Activated naive CD4-positive, alpha-beta T cell treated with anti-CD3 and anti-CD28 coated beads, Interleukin-2, amount 50 U/mL, for 72 hours (primary cell): ENCODE measurements around the gene KCNIP4. TPM values are rescaled to one million over a fixed set of nuclear protein-coding genes. Genes with fewer than 3 reads are reported as not detected.
A peak's percentile ranks its signal among the peaks of the same experiment; 100 is the strongest.
"Not testable (repeated sequence)": the region's sequence is repeated elsewhere in the genome, so short reads cannot be mapped to it uniquely, and the experiment has no call there.

Experiments used
- ATAC-seq, 2 donors: fragments of 150-1000 bp; cut with Tn5 transposase; 2 replicates each; pipeline ENCODE4 v1.10.0; 2021; ENCODE audit warnings: mild to moderate bottlenecking in 2 of 2, moderate library complexity in 2 of 2
- DNase-seq, 2 donors: peaks; one replicate each; pipeline ENCODE4 v3.0.0; 2021 to 2022; ENCODE audit warnings: low spot score in 2 of 2
- H3K27ac Mint-ChIP-seq, 2 donors: one replicate each; pipeline ENCODE4 v1.8.0; 2022; ENCODE audit warnings: mild to moderate bottlenecking in 2 of 2, mixed read lengths in 2 of 2
- H3K36me3 Mint-ChIP-seq, 2 donors: one replicate each; pipeline ENCODE4 v1.8.0; 2022; ENCODE audit warnings: mixed read lengths in 2 of 2
- H3K9me3 Mint-ChIP-seq, 2 donors: one replicate each; pipeline ENCODE4 v1.8.0; 2022; ENCODE audit warnings: mixed read lengths in 2 of 2
- total RNA-seq, 2 donors: library from RNA; stranded (reverse); gene quantifications; one replicate each; pipeline ENCODE4 v1.2.3, GENCODE V29; 2022

KCNIP4 gene
- total RNA-seq, 2 donors from 2014 or later: not detected

GRCh38 chr4:20813700-20814099 lies 1134.9 kb downstream of the KCNIP4 start:
- H3K36me3 Mint-ChIP-seq: no peaks in the 10 kb centered on the region
- no peak overlapping the region for H3K27ac Mint-ChIP-seq
- no peak for DNase-seq
- peaks cover 6 to 7% of the 10 kb centered on the region in 2 donors for H3K9me3 Mint-ChIP-seq
- ATAC-seq: no peak

- no peak for ATAC-seq
- H3K27ac Mint-ChIP-seq: no peak overlapping the region
- no peaks in the 10 kb centered on the region for H3K36me3 Mint-ChIP-seq
- DNase-seq: no peak
- peaks cover 6 to 9% of the 10 kb centered on the region in 2 donors for H3K9me3 Mint-ChIP-seq
These were observed 1138.8 kb downstream of the KCNIP4 start for GRCh38 chr4:20809812-20810211.

GRCh38 chr4:20805716-20806115 lies 1142.9 kb downstream of the KCNIP4 start:
- ATAC-seq (no peak), DNase-seq (no peak)
- Mint-ChIP-seq H3K9me3 (peaks cover 4 to 11% of the 10 kb centered on the region in 2 donors), H3K36me3 (peaks cover 0 to 4% of the 10 kb centered on the region in 2 donors), H3K27ac (no peak overlapping the region)

- no peak for ATAC-seq
- Mint-ChIP-seq H3K9me3 (peaks cover 3% of the 10 kb centered on the region in 2 donors), H3K36me3 (peaks cover 0 to 3% of the 10 kb centered on the region in 2 donors), H3K27ac (no peak overlapping the region)
- no peak for DNase-seq
These were observed 1160.5 kb downstream of the KCNIP4 start for GRCh38 chr4:20787940-20788665.

GRCh38 chr4:20783134-20783533 lies 1165.4 kb downstream of the KCNIP4 start:
- not testable (repeated sequence) for DNase-seq, H3K27ac Mint-ChIP-seq, ATAC-seq
- H3K36me3 Mint-ChIP-seq: peaks cover 11 to 30% of the 10 kb centered on the region in 2 donors
- H3K9me3 Mint-ChIP-seq: peaks cover 17 to 22% of the 10 kb centered on the region in 2 donors

- H3K36me3 Mint-ChIP-seq: peaks cover 11 to 30% of the 10 kb centered on the region in 2 donors
These were observed 1169.7 kb downstream of the KCNIP4 start for GRCh38 chr4:20778896-20779295.

GRCh38 chr4:20773144-20773997 lies 1175.2 kb downstream of the KCNIP4 start:
- no peaks in the 10 kb centered on the region for H3K36me3 Mint-ChIP-seq
- ATAC-seq: peak in 1 of 2 donors; percentile 54

More at GRCh38 chr4:20778896-20779295, 1169.7 kb downstream of the KCNIP4 start:
- ATAC-seq (no peak), DNase-seq (no peak)
- H3K27ac Mint-ChIP-seq: no peak overlapping the region
- H3K9me3 Mint-ChIP-seq: peaks cover 21 to 22% of the 10 kb centered on the region in 2 donors

GRCh38 chr4:20764366-20764992 lies 1184.1 kb downstream of the KCNIP4 start:
- DNase-seq: no peak
- no peak for ATAC-seq
- no peaks in the 10 kb centered on the region for H3K9me3 Mint-ChIP-seq
- H3K27ac Mint-ChIP-seq: no peak overlapping the region
- H3K36me3 Mint-ChIP-seq: no peaks in the 10 kb centered on the region

More at GRCh38 chr4:20773144-20773997, 1175.2 kb downstream of the KCNIP4 start:
- H3K9me3 Mint-ChIP-seq: peaks cover 0 to 4% of the 10 kb centered on the region in 2 donors
- no peak overlapping the region for H3K27ac Mint-ChIP-seq
- peak in 1 of 2 donors; percentile 25 for DNase-seq

- ATAC-seq: no peak
- Mint-ChIP-seq H3K36me3 (no peaks in the 10 kb centered on the region), H3K27ac (no peak overlapping the region), H3K9me3 (no peaks in the 10 kb centered on the region)
- DNase-seq: no peak
These were observed 1186.7 kb downstream of the KCNIP4 start for GRCh38 chr4:20761826-20762225.

GRCh38 chr4:20761382-20761781 lies 1187.2 kb downstream of the KCNIP4 start:
- Mint-ChIP-seq H3K9me3 (no peaks in the 10 kb centered on the region), H3K36me3 (no peaks in the 10 kb centered on the region), H3K27ac (no peak overlapping the region)
- ATAC-seq (no peak), DNase-seq (no peak)

GRCh38 chr4:20760053-20760452 lies 1188.5 kb downstream of the KCNIP4 start:
- ATAC-seq (no peak), DNase-seq (no peak)
- no peaks in the 10 kb centered on the region for H3K9me3 Mint-ChIP-seq
- H3K36me3 Mint-ChIP-seq: no peaks in the 10 kb centered on the region
- H3K27ac Mint-ChIP-seq: no peak overlapping the region

- Mint-ChIP-seq H3K27ac (no peak overlapping the region), H3K36me3 (peaks cover 0 to 5% of the 10 kb centered on the region in 2 donors), H3K9me3 (no peaks in the 10 kb centered on the region)
- ATAC-seq: no peak
- DNase-seq: no peak
These were observed 1194.5 kb downstream of the KCNIP4 start for GRCh38 chr4:20754036-20754435.

- ATAC-seq: no peak
- no peak for DNase-seq
- H3K9me3 Mint-ChIP-seq: peaks cover 0 to 4% of the 10 kb centered on the region in 2 donors
- H3K27ac Mint-ChIP-seq: no peak overlapping the region
- H3K36me3 Mint-ChIP-seq: peaks cover 0 to 12% of the 10 kb centered on the region in 2 donors
These were observed 1195.9 kb downstream of the KCNIP4 start for GRCh38 chr4:20752641-20753040.

GRCh38 chr4:20746000-20746399 lies 1202.6 kb downstream of the KCNIP4 start:
- not testable (repeated sequence) for ATAC-seq, DNase-seq, H3K27ac Mint-ChIP-seq
- Mint-ChIP-seq H3K36me3 (peaks cover 8 to 34% of the 10 kb centered on the region in 2 donors), H3K9me3 (peaks cover 6 to 25% of the 10 kb centered on the region in 2 donors)

- H3K36me3 Mint-ChIP-seq: peaks cover 64 to 68% of the 10 kb centered on the region in 2 donors
- H3K27ac Mint-ChIP-seq: no peak overlapping the region
- ATAC-seq: no peak
- peaks cover 26 to 28% of the 10 kb centered on the region in 2 donors for H3K9me3 Mint-ChIP-seq
- DNase-seq: no peak
These were observed 1212.6 kb downstream of the KCNIP4 start for GRCh38 chr4:20735931-20736330.

GRCh38 chr4:20724915-20725314 lies 1223.7 kb downstream of the KCNIP4 start:
- Mint-ChIP-seq H3K9me3 (peaks cover 7 to 12% of the 10 kb centered on the region in 2 donors), H3K27ac (no peak overlapping the region), H3K36me3 (peaks cover 37 to 39% of the 10 kb centered on the region in 2 donors)
- ATAC-seq (no peak), DNase-seq (no peak)

GRCh38 chr4:20723463-20723862 lies 1225.1 kb downstream of the KCNIP4 start:
- Mint-ChIP-seq H3K27ac (no peak overlapping the region), H3K9me3 (peaks cover 14 to 17% of the 10 kb centered on the region in 2 donors), H3K36me3 (peaks cover 51% of the 10 kb centered on the region in 2 donors)
- ATAC-seq (no peak), DNase-seq (no peak)
